Coronary artery (tissue), 2 donors: ENCODE data around the gene HHAT.

Source experiments
- DNase-seq: peaks from one replicate; pipeline ENCODE4 v3.0.0-alpha.2; 2017; ENCODE audit warnings: low spot score
- H3K27ac ChIP-seq, 2 donors: fragments of 200-600 bp; sonication (generic); one replicate each; pipeline ENCODE4 v1.5.1; 2016 to 2019
- H3K4me3 ChIP-seq: fragments of 200-600 bp; sonication (generic); 2 replicates; pipeline ENCODE4 v1.5.1; 2016; ENCODE audit warnings: mild to moderate bottlenecking, moderate library complexity
- CTCF ChIP-seq: fragments of 200-600 bp; sonication (generic); IDR thresholded peaks from one replicate; pipeline ENCODE4 v1.5.1; 2019; ENCODE audit warnings: antibody characterized with exemption

Gene HHAT

DNA sequence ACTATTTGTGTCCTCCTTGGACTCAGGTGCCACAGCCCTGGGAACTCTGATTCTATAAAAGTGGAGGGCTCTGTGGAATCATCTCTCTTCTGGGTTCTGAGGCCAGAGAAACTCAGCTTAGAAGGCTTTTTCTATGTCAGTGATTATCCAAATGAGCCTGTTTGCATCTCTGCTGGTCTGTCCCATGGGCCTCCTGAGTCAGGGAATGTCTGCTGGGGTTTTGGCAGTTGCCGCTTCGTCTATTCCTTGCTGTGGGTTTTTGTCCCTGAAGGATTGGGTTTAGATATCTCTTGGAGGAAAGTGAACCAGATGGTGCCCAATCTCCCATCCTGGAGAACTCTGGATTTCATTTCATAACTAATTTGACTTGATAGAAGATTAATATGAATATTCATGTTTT is 297.6 kb downstream of the HHAT start:
- no peak overlapping the region for H3K4me3 ChIP-seq
- DNase-seq: no peak
- no peak overlapping the region for H3K27ac ChIP-seq
- no peak for TF ChIP-seq CTCF

- H3K4me3 ChIP-seq: no peak overlapping the region
- DNase-seq: no peak
- no peak overlapping the region for H3K27ac ChIP-seq
- TF ChIP-seq CTCF: no peak
Measured at GRCh38 chr1:210627755-210628154, 299.1 kb downstream of the HHAT start.

DNA sequence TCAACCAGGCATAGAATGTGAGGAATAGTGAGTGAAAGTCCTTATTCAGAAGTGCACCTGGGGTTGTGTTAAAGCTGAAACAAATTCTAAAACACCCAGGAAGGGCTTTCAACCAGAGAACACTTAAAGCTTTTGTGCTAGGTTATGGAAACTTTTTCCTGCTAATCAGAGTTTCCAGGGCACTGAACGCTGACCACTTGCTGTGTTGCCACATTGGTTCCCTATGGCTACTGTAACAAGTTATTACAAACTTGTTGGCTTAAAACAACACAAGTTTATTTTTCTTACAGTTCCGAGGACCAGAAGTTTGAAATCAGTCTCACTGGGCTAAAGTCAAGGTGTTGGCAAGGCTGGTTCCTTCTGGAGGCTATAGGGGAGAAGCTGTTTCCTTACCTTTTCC is 300.6 kb downstream of the HHAT start:
- Histone ChIP-seq H3K27ac (no peak overlapping the region), H3K4me3 (no peak overlapping the region)
- no peak for TF ChIP-seq CTCF
- DNase-seq: no peak

DNA sequence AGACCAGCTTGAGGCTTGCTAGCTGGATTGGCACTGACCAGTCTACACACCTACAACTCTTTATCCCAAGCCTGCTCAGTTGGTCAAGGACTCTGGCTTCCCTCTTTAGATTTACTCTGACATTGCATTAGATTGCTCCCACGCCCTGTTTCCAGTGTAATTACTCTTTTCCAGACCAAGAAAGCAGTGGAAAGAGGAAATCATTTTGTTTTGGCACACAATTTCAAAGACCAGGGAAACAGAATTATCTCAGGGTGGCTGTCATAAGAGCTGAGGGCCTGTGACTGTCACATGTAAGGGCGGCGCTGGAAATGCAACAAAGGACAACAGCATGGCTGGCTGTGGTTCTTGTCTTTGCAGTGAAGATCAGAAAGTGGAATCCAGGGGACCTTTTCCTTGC is 302.7 kb downstream of the HHAT start:
- DNase-seq: no peak

DNA sequence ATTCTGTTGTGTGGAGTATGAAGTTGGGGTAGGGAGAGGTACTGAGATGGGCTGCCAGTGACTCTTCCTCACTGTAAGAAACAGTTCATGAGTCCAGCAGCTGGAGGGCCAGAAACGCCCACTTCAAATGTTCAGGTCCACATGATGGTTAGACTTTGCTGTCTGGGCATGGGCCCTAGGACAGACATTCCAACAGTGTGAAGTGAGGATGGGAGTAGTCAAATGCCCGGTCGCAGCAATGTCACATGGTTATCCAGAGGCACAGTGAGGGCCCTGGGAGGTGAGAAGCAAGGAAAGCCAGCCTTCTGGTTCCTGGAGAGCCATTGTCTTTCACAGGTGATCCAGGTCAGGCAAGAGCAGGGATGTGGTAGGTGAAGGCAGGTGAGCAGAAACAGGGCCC is 304.4 kb downstream of the HHAT start:
- no peak overlapping the region for H3K27ac ChIP-seq
- no peak for TF ChIP-seq CTCF
- DNase-seq: no peak
- H3K4me3 ChIP-seq: no peak overlapping the region

More for the DNA sequence above, 302.7 kb downstream of the HHAT start:
- H3K4me3 ChIP-seq: no peak overlapping the region
- H3K27ac ChIP-seq: no peak overlapping the region
- TF ChIP-seq CTCF: no peak

- DNase-seq: no peak
- Histone ChIP-seq H3K4me3 (no peak overlapping the region), H3K27ac (no peak overlapping the region)
- TF ChIP-seq CTCF: no peak
Measured at GRCh38 chr1:210633636-210634035, 304.9 kb downstream of the HHAT start.

DNA sequence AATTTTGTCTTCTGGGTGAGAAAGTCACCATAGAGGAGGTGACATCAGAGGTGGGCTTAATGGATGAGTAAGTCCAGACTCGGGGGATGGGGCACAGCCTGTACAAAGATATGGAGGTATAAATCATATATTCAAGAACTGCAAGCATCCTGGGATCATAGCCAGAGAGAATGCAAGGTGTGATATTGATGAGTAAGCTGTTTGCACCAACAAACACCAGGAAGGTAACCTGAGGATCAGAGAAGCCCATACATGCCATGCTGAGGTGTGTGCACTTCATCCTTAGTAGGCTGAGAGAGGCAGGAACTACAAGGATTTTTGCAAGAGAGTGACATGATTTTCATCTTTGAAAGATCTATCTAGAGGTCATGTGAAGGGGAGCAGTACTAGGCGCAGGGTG is 306.4 kb downstream of the HHAT start:
- Histone ChIP-seq H3K4me3 (no peak overlapping the region), H3K27ac (no peak overlapping the region)
- TF ChIP-seq CTCF: no peak
- no peak for DNase-seq
